SHP77 (cell line): ENCODE measurements around the gene ABLIM3.

Experiments
- DNase-seq, 2 experiments: peaks; one replicate each; lab custom pipeline; 2025; lab: John Stamatoyannopoulos, UW

Gene ABLIM3

GRCh38 chr5:149188383-149188782, 47.1 kb downstream of the ABLIM3 start:
- DNase-seq = no peak

GRCh38 chr5:149195337-149195887, 54.1 kb downstream of the ABLIM3 start:
- no peak for DNase-seq

GRCh38 chr5:149195962-149196361, 54.7 kb downstream of the ABLIM3 start:
- DNase-seq = no peak

GRCh38 chr5:149198148-149198547, 56.9 kb downstream of the ABLIM3 start:
- no peak for DNase-seq

DNA sequence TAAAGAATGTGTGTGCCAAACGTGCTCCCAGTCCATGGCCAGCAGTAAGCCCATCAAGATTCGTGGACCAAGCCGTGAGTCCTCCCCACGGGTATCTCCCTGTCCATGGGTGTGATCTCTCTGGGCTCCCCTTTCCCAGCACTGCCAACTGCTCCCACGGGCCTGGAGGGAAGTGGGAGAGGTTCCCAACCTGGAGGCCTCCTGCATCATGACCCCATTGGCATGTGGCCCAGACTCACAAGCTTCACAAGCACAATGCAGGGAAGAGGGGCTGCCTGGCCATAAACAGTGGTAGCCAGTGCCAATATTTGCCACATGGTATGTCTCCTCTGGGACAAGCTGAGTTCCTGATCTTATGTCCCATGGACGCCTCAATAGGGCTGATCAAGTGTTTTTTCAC, 59.1 kb downstream of the ABLIM3 start:
- no peak for DNase-seq

DNA sequence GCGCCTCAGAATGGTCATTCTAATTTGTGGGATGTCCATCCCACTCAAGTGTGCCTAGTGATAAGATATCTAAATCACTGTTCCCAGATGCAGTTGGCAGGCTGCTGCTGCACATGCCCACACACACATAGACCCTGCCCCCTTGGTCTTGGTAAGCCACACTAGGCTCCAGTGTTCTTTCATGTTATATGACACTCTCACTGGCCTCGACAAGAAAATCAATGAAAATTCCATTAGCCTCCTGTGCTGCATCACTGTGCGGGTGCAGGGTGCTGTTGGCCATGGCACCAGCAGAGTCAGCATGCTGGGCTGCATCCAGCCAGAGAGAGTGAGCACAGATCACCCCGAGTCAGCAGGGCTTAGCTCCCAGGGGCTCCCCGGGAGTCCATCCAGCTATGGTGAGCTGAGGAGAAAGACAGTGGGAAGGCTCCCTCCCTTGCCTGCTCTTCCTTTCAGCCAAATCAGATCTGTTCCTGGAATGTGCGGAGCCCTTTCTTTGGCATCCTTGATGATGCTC, 59.9 kb downstream of the ABLIM3 start:
- DNase-seq = no peak

GRCh38 chr5:149202910-149203451, 61.7 kb downstream of the ABLIM3 start:
- DNase-seq = no peak

DNA sequence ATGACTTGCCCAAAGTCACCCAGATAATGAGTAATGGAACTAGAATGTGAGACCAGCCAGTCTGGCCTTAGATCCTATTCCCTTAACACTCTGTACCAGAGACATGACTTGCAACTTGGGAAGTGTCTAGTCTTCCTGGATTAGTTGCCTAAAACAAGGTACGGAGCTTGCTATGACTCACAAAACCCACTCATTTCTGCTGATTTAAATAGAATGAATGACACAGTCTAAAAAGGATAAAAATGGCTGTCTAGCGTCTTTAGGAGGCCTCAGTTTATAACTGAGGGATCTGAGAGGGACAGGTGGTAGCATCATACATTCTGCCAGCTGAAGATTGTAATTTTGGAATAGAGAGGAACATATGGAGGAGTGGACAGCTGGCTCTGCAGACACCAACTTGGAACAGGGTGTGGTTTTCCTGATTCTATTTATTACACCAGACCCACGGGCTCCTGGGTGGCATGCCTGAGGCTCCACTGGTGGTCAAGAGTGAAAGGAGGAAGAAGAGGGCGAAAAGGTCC, 62.7 kb downstream of the ABLIM3 start:
- no peak for DNase-seq

DNA sequence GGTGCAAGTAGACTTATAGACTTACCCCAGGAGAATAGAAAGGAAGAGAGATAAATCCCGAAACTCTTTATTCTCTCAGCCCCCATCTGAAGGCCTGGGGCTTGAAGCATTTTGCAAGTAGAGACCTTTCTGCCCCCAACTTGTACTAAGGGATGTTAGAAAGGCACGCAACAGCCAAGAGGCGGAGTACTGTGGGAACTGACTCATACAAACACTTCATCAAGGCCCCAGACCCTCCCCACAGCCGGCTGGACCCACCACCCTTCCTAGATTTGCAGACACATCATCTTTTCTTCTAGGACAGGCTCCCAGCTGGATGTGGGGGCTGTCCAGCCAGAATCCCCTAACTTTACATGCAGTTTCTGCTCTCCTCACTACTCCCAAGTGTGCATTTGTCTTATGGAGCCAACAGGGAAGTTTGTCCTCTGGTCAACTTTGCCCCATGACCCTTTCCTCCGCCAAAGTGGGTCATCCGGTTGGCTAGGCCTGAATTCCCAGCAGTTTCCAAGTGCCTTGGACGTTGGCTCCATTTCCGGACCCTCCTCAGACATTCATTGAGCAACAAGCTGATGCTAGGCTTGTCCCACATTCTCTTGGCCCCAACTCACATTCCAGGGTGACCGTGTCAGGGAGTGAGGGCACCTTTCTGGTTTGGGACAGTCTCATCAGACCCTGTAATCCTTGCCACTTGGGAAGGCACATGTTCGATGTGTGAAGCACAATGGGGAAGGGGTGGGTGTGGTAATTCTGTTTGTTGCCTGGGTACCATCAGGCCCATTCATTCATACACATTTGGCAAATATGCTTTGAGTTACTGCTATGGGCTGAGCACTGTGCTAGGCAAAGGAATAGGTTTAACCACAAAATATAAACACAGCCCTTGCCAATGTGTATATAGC, 64.6 kb downstream of the ABLIM3 start:
- DNase-seq = no peak

GRCh38 chr5:149206524-149207141, 65.3 kb downstream of the ABLIM3 start:
- DNase-seq = no peak

DNA sequence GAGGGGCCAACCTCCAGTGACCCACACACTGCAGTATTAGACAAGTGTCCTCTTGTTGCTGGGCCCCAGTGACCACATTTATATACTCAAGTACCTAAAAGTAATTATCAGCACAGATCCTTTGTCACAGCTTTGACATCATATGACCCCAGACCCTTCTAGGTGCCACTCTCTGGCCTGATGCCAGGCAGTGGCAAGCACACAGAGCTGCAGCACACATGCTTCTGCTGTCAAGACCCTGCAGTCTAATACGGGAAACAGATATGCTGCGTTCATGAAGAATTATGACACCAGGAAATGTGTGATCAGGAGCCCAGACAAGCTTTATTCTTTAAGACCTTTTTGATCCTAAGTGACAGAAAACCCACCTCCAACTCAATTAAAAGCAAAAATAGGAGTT, 66.5 kb downstream of the ABLIM3 start:
- DNase-seq = no peak

DNA sequence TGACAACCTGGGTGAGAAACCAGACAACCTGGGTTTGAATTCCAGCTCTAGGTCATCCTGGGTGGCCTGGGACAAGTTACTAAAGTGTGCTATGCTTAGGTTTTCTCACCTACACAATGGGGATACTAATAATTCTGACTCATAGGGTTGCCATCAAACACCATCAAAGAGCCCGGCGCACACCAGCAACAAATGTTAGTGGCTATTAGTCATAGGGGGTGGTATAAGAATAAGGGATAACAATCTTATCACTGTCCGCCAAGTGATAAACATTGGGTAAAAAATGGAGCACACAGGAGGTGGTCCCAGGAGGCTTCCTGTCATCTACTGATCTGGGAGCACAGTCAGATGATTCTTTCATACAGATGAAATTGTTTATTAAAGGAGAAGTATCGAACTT, 68.9 kb downstream of the ABLIM3 start:
- no peak for DNase-seq

DNA sequence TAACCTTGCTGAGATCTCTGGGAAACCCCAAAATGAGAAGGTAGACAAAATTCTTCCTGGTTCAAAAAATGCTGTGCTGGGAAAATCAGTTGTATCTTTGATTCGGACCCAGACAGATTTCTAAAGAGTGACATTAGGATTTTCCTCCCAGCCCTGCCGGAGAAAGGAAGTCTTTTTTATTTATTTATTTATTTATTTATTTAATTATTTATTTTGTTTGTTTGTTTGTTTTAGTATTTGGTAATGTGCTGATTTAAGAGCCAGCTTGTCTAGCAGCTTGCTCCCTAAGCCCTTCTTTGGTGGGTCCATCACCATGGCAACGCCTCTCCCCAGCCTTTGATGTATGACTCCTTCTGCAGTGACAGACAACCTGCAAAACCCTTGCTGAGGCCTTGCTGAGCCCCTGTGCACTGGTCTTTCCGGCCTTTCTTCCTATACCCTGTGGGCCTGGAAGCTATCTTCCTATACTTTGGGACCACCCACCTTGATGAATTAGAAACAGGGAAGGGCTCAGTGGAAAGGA, 69.7 kb downstream of the ABLIM3 start:
- no peak for DNase-seq

- no peak for DNase-seq
Measured at GRCh38 chr5:149211566-149211965, 70.3 kb downstream of the ABLIM3 start.

- no peak for DNase-seq
Measured at GRCh38 chr5:149212198-149212951, 71.1 kb downstream of the ABLIM3 start.

DNA sequence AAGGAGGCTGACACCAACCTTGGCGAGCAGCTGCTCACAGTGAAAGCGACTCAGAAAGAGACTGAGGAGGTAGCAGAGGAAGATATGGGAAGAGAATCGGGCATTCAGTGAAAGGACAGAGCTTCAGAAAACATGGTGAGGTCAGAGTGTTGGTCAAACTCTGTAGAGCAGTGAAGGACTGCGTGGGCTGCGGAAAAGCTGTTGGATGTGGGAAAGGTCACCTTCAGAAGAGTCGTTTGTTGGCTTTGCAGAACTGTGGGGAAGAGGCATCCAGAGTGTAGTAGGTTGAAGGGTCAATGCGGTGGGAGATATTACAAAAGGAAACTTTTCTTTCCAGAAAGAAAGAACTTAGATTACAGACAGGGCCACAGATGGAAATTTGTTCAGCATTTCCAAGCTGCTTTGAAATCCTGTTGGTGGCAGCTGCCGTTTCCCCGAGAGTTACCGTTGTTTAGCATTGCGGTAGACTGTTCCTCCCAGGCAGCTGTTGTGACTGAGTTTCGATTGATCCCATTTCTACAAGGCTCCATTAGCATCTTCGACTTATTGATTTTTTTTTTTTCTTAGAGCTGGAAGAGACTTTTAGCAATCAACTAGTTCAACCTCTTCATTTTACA, 72.1 kb downstream of the ABLIM3 start:
- no peak for DNase-seq

DNA sequence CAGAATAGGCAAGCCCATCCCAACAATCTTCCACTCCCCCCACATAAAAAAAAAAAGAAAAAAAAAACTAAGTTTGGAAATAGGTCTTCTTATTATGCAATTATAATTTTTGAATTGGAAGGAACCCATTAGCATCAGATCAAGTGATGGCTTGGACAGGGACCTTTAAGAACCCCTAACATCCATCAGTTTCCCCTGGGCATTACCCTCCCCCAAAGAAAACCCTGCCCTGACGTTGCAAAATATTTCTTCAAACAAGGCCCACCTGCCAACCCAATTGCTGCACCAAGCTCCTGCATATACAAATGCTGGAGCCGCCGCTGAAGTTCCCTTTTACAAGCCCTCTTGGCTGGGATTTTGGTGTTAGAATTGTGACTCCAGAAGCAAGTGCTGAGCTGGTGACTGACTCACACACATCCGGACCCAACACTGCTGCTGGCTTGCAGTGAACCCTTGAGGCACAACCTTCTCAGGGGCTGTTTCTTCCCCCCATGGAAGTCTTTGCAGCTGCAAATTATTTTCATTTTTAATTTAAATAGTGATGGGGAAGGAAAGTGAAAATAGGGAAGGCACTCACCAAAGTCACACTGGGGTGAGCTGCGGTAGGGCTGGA, 74.3 kb downstream of the ABLIM3 start:
- DNase-seq = no peak

DNA sequence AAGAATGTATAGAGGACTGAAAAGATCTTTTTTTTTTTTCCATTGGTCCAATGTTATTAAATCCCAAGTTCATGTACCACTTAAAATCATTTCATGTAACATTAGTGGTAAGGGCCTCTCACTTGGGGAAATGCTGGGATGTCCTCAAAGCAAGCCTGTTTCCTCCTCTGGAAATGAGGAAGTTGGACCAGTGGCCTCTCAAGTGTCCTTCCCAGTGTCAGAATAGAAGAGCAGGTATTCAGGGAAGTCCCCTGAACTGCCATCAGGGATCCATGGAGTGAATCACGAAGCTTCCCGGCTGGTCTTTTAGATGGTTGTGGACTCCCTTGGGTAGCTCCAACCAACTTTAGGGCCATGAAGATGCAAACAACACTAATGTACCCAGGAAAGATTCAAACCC, 75.2 kb downstream of the ABLIM3 start:
- no peak for DNase-seq

- no peak for DNase-seq
Measured at GRCh38 chr5:149217096-149217802, 76.0 kb downstream of the ABLIM3 start.

GRCh38 chr5:149217803-149218155, 76.5 kb downstream of the ABLIM3 start:
- no peak for DNase-seq
